Measurements from ENCODE around the gene TBC1D16. TPM values are rescaled to one million over a fixed set of nuclear protein-coding genes. Genes with fewer than 3 reads are reported as not detected.

Gene TBC1D16
- total RNA-seq, 4 donors from 2014 or later, result 11.9 to 29.7 (median 22.2) TPM

GRCh38 chr17:79933863-79934652, 101.6 kb downstream of the TBC1D16 start:
- Histone ChIP-seq H3K36me3 (no peaks in the 10 kb centered on the region), H3K4me1 (peaks cover 0 to 42% (median 6%) of the 10 kb centered on the region in 4 donors), H3K4me3 (no peak overlapping the region), H3K9me3 (no peaks in the 10 kb centered on the region), H3K27ac (no peak overlapping the region), H3K27me3 (no peaks in the 10 kb centered on the region)
- DNase-seq, result peak; percentile 20 to 81 (median 79)
- TF ChIP-seq POLR2A (IDR thresholded peaks at IDR 0.05) (no peak), CTCF (IDR thresholded peaks at IDR 0.05) (peak in 2 of 6 experiments; percentile 21 to 29)

GRCh38 chr17:79932451-79933306, 103.0 kb downstream of the TBC1D16 start:
- Histone ChIP-seq H3K27me3 (no peaks in the 10 kb centered on the region), H3K27ac (peak overlapping the region in 1 of 4 donors; percentile 39), H3K4me1 (peaks cover 0 to 42% (median 6%) of the 10 kb centered on the region in 4 donors), H3K4me3 (no peak overlapping the region), H3K9me3 (no peaks in the 10 kb centered on the region), H3K36me3 (no peaks in the 10 kb centered on the region)
- no peak for TF ChIP-seq CTCF (IDR thresholded peaks at IDR 0.05)
- no peak for TF ChIP-seq POLR2A (IDR thresholded peaks at IDR 0.05)
- no peak for DNase-seq

DNA sequence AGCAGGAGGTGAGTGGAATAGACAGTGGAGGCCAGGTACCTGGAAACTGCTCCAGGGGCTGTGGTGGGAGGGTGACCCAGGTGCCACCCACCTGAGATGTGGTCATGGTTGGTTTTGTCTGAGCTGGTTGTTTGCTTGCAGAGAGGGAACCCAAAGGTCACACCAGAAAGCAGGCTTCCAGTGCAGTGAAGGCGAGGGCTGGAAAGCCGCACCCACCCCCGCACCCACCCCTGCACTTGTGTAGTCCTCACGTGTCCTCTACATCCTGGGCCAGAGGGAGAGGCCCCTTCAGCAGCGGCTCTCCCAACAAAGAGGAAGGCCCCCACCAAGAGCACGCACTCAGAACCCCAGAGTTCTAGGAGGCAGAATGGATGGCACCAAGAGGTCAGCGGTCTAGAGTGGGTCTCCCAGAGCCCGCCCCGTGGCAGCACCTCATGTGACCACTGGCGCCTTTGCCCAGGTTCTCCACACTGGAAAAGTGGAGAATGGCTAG, 103.8 kb downstream of the TBC1D16 start:
- Histone ChIP-seq H3K9me3 (no peaks in the 10 kb centered on the region), H3K36me3 (no peaks in the 10 kb centered on the region), H3K4me3 (no peak overlapping the region), H3K27me3 (no peaks in the 10 kb centered on the region), H3K4me1 (peaks cover 0 to 42% (median 4%) of the 10 kb centered on the region in 4 donors), H3K27ac (peak overlapping the region in 3 of 4 donors; percentile 15 to 55 (median 51))
- peak in 1 of 3 donors; percentile 71 for DNase-seq
- no peak for TF ChIP-seq CTCF (IDR thresholded peaks at IDR 0.05)
- peak in 1 of 2 donors; percentile 26 for TF ChIP-seq POLR2A (IDR thresholded peaks at IDR 0.05)

DNA sequence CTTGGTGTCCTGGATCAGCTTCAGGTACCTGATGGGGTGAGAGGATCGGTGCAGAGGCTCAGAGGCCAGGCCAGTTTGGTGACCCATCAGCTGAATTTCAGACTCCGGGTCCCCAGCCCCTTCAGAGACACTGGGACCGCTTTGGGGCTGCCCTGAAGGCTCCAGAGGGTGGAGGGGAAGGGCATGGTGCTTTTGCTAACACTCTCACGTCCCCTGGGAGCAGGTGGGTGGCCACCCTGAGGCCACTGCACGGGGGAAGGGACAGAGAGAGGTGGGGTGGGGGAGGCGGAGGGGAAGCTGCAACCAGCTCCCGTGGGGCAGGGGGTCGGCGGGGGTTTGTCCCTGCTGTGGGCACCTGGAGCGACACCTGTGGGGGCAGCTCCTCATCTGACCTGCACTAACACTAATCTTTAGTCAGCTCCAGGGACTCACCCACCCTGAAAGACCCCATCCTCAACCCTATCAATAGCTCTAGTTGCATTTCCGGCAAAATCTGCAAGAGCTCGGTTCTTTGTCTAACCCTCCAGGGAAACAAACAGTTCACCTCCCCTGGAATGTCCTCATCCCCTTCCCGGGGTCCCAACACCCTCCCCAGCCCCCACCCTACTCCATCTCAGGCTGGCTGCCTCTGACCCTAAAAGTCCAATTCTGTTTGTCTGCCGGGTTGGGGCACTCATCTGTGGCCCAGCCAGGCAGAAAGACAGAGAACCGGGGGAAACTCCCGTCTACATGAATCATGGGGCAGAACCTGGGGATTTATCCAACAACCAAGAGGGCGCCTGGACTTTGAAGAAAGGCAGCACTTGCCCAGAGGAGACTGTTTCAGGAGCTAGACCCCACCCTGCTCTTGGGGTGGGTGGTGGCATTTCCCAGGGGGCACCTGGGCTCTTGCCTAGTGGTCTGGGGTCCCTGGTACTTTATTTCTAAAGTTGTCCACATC, 104.5 kb downstream of the TBC1D16 start:
- H3K27me3 ChIP-seq, result no peaks in the 10 kb centered on the region
- H3K4me1 ChIP-seq, result peaks cover 0 to 47% (median 4%) of the 10 kb centered on the region in 4 donors
- H3K27ac ChIP-seq, result peak overlapping the region in 3 of 4 donors; percentile 15 to 55 (median 51)
- TF ChIP-seq POLR2A (IDR thresholded peaks at IDR 0.05) (no peak), CTCF (IDR thresholded peaks at IDR 0.05) (no peak)
- DNase-seq, result no peak
- H3K9me3 ChIP-seq, result no peaks in the 10 kb centered on the region
- H3K4me3 ChIP-seq, result no peak overlapping the region
- no peaks in the 10 kb centered on the region for H3K36me3 ChIP-seq

Data from Peyer's patch (tissue), 4 donors.